GM13977 (cell line): ENCODE data around the gene RC3H1.

Experiments used
- DNase-seq: peaks from one replicate; pipeline ENCODE4 v3.0.0; 2012; ENCODE audit warnings: low spot score
- CTCF ChIP-seq: IDR thresholded peaks from 2 replicates; pipeline ENCODE4 v1.5.1; 2012; ENCODE audit warnings: mild to moderate bottlenecking, control low read depth; ENCODE audit not compliant: insufficient read depth; ENCODE audit errors: extremely low read depth, missing control alignments
- in situ Hi-C: fragments of 300-500 bp; cut with MboI; formaldehyde crosslinking; loops from one replicate; pipeline ENCODE4 v1.12.0; 2022; ENCODE audit warnings: low sequenced_read_pairs, low pct_unique_long_range_greater_than_20kb, mixed read lengths, inconsistent platforms; ENCODE audit not compliant: unreplicated experiment

RC3H1 gene

GRCh38 chr1:173893611-173894010 is 128.5 kb downstream of the RC3H1 start:
- in situ Hi-C loops = no loop called here
- no peak for TF ChIP-seq CTCF
- no peak for DNase-seq

- no peak for DNase-seq
- in situ Hi-C loops = no loop called here
- TF ChIP-seq CTCF = no peak
Measured at GRCh38 chr1:173889885-173890284, 132.3 kb downstream of the RC3H1 start.

- in situ Hi-C loops = no loop called here
- no peak for TF ChIP-seq CTCF
- no peak for DNase-seq
Measured at GRCh38 chr1:173888749-173889148, 133.4 kb downstream of the RC3H1 start.

GRCh38 chr1:173887627-173888026 is 134.5 kb downstream of the RC3H1 start:
- TF ChIP-seq CTCF = no peak
- no peak for DNase-seq
- in situ Hi-C loops = no loop called here

GRCh38 chr1:173886746-173887611 is 135.2 kb downstream of the RC3H1 start:
- no peak for DNase-seq
- no peak for TF ChIP-seq CTCF
- in situ Hi-C loops = no loop called here

- DNase-seq = no peak
- in situ Hi-C loops = no loop called here
Measured at GRCh38 chr1:173884701-173885100, 137.5 kb downstream of the RC3H1 start.

More at GRCh38 chr1:173884701-173885100, 137.5 kb downstream of the RC3H1 start:
- TF ChIP-seq CTCF = no peak
